HG02588 (cell line): ENCODE data around the gene KMT2C.
"Not testable (repeated sequence)": the region's sequence is repeated elsewhere in the genome, so short reads cannot be mapped to it uniquely, and the experiment has no call there.

Experiments used
- ATAC-seq: cut with Tn5 transposase; IDR thresholded peaks from one replicate; pipeline ENCODE4 v1.9.1; 2021; ENCODE audit warnings: mild to moderate bottlenecking, moderate library complexity; ENCODE audit not compliant: unreplicated experiment

KMT2C gene

DNA sequence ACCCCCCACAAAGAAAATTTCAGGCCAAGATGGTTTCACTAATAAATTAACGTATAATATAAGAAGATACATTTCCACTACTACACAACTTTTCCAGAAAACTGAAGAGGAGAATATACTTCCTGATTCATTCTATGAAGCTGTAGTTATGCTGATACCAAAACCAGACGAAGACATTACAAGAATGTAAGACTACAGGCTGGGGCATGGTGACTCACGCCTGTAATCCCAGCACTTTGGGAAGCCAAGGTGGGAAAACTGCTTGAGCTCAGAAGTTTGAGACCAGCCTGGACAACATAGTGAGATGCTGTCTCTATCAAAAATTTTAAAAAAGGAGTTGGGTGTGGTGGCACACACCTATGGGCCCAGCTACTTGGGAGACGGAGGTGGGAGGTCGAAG, 201.4 kb downstream of the KMT2C start:
- ATAC-seq = not testable (repeated sequence)

DNA sequence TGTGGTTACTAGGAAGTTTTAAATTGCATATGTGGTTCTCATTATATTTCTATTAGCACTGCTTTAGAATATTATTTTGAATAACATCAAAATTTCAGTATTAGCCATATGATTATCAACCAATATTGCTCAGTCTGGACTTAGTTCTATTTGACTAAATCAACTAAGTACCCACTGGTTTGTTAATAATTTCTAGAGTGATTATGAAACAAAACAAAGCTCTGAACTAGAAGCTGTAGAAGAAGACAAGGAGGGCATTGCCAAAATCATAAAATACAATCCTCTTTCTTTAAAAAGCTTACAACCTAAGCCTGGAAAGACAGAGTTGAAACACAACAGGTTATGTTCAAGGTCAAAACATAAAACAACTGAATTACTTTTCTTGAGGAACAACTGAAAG, 204.7 kb downstream of the KMT2C start:
- no peak for ATAC-seq

DNA sequence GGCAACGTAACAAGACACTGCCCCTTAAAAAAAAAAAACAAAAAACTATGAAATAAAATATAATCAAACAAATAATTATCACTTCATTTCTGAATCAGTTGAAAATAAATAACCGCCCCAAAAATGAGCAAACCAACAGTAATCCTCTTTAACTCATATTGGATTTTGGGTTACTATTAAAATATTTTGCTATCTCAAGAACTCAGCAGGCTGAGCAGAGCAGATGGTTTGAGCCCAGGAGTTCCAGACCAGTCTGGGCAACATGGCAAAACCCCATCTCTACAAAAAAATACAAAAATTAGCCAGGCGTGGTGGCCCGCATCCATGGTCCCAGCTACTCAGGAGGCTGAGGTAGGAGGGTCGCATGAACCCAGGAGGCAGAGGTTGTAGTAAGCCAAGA, 216.2 kb downstream of the KMT2C start:
- not testable (repeated sequence) for ATAC-seq

DNA sequence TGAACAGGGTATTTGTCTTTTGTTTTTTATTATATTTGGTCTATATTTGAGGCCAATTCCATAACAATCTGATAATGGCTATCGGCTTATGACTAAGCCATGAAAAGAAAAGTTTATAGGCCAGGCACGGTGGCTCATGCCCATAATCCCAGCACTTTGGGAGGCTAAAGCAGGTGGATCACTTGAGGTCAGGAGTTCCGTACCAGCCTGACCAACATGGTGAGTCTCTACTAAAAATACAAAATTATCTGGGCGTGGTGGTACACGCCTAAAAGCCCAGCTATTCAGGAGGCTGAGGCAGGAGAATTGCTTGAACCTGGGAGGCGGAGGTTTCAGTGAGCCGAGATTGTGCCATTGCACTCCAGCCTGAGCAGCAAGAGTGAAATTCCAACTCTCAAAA, 227.0 kb downstream of the KMT2C start:
- ATAC-seq = not testable (repeated sequence)

DNA sequence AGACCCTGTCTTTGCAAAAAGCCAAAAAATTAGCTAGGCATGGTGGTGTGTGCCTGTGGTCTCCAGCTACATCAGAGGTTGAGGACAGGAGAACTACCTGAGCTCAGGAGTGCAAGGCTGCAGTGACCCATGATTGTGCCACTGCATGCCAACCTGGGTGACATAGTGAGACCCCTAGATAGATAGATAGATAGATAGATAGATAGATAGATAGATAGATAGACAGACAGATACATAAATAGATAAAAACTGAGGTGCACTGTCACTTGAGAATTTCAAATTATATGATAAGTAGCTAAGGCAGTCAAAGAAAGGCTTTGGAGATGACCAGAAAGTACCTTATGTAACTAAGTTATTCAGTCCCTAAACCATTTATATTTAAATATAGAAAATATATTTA, 231.4 kb downstream of the KMT2C start:
- not testable (repeated sequence) for ATAC-seq

DNA sequence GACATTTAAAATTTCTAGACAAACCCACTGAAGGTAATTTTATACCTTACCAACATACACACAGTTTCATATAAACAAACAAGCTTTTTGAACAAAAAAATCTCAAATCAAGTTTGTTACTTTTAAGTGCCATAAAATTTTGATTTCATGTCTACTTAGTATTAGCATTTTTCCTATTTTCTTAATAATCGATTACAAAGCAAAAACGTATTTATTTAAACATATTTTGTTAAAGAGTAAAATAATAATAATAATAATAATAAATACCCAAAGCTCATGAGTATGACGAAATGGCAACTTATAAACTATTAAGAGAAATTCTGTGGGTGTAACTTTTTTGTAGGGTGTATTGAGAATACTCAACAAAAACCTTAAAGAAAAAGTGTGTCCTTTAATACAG, 232.7 kb downstream of the KMT2C start:
- no peak for ATAC-seq

DNA sequence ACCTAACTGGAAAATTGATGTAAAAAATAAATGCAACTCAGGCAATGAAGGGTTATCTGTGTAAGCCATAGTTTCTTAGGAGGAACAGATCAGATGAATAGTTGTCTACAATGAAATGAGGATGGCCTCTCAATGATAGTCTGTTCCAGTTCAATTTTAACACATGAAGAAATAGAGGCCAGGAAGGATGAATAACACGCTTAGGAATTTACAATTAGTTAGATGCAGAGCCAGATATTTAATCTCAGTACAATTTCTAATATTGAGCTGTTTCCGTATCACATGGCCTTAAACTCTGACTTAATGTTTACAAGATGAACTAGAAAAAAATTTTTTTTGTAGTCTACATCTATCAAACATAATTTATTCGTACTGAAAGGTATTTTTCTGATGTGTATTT, 233.7 kb downstream of the KMT2C start:
- ATAC-seq = no peak

DNA sequence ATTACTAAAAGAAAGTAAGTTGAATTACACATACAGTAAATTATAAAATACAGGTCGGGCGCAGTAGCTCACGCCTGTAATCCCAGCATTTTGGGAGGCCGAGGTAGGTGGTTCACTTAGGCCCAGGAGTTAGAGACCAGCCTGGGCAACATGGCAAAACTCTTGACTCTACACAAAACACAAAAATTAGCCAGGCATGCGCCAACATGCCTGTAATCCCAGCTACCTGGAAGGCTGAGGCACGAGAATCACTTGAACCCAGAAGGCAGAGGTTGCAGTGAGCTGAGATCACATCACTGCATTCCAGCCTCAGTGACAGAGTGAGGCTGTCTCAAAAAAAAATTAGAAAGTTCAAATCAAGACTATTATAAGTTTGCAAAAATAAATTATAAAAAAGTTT, 235.4 kb downstream of the KMT2C start:
- ATAC-seq = no peak

DNA sequence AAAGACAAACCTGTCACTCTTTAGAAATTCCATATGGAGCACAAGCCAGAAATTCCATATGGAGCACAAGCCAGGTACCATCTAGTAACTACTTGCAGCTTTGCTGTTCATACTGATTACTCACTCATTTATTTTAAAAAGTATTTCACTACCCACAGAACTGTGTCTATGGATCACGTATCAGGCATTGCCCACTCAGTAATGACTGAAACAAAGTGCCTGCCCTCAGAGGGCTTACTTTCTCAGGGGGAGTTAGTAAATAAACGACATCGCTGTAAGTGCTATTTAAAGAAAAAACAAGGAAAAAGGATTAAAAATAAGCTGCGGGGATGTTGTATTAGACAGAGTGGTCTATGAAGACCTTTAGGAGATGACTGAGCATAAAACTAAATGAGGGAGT, 239.4 kb downstream of the KMT2C start:
- ATAC-seq = no peak

DNA sequence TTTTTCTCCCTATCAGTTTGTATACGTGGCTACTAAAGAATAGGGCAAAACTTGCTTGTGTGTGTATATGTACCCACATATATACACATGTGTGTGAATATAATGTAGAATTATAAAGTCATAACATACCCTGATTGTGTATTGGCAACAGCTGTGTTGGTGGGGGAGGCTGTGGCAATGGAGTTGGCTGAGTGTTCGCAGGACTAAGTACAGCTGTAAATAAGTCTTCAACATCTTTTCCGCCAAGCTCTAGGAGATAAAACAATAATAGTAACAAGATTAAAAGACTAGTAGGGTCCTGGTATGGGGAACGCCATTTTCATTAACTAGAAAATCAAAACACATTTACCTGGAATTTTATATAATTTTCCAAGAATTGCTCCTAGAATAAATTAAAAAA, 241.9 kb downstream of the KMT2C start:
- ATAC-seq = no peak

DNA sequence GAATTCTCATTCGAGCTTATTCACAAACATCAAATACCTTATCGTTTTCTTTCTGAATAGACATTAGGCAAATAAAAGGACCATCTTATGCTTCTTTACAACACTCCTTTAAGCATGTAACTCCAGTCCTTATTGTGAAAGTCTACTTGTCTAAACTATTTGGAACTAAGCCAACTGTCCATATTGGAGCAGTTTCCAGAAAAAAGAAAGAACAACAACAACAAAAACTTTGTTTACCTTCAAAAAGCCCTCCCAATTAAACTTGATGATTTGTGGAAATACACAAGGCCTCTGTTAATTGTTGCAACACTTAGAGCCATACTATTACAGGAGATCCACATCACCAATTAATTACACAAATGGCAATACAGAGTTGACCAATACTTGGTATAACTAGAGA, 246.7 kb downstream of the KMT2C start:
- no peak for ATAC-seq

DNA sequence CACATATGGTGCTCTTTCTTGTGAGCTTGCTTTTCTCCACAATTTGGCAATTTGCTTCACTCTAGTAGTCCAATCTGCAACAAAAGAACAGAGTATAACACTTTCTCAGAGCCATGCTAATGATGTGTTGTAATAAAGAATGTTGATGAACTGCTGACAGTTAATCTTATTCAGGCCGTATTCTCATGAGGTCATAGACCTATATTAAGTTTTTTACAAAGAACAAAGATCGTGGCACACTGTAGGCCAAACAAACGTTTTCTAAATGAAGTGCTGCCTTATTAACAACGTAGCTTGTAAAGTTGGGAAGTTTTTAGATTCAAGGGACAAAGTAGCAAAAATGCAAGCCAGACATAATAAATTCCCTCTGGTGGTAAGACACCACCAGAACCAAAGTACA, 250.2 kb downstream of the KMT2C start:
- no peak for ATAC-seq

DNA sequence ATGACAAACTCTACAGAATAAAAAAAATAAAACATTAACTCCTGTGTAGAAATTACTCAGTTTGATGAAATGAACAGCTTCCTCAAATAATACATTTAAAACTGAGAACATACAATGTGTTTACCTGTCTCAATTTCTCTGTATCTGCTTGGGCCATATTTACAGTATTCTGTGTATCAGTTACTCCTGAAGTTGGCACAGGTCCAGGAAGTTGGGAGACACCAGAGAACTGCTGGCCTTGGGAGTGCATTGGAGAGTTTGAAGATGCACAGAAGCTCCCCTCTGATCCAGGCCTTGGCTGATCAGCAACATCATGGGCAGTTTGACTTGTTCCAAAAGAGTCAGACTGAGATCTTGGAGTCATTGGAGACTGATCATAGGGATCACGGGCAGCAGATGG, 255.2 kb downstream of the KMT2C start:
- ATAC-seq = no peak

DNA sequence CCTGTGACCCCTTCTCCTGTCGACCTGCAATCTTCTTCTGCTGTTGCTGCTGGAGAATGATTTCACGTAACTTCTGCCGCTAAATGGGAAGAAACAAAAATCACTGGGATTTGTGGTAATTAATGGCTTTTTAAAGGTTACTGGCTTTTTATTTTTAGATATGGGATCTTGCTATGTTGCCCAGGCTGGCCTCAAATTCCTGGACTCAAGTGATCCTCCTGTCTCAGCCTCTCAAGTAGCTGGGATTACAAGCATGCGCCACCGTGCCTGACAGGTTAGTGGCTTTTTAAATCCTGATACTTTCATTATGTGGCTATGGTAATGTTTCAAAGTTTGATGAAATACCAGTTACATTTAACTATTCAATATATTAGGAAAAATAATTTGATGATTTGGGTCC, 255.8 kb downstream of the KMT2C start:
- ATAC-seq = no peak

DNA sequence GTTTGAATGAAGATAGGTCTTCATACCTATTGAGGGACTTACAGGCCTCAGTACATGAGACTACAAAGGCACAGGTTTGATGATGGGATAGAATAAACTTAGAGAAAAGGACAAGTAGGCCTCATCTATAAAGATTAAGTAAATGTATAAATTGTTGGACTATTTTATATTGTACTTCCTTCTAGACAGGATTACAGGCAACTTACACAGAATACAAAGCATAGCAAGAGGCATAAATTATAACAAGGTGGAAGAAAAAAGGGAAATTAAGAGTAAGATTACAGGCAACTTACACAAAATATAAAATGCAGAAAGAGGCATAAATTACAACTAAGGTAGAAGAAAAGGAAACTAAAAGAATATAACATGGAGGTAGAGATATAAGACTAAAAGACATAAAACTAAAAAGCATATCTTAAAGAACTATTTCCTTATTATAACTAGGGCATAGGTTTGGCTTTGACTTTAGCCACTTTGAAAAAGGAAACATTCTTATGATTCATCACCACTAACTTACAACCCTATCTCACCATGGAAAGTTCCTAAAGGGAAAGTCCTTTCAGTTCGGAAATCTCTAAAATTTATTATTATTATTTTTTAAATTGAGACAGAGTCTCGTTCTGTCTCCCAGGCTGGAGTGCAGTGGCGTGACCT, 257.3 kb downstream of the KMT2C start:
- no peak for ATAC-seq

DNA sequence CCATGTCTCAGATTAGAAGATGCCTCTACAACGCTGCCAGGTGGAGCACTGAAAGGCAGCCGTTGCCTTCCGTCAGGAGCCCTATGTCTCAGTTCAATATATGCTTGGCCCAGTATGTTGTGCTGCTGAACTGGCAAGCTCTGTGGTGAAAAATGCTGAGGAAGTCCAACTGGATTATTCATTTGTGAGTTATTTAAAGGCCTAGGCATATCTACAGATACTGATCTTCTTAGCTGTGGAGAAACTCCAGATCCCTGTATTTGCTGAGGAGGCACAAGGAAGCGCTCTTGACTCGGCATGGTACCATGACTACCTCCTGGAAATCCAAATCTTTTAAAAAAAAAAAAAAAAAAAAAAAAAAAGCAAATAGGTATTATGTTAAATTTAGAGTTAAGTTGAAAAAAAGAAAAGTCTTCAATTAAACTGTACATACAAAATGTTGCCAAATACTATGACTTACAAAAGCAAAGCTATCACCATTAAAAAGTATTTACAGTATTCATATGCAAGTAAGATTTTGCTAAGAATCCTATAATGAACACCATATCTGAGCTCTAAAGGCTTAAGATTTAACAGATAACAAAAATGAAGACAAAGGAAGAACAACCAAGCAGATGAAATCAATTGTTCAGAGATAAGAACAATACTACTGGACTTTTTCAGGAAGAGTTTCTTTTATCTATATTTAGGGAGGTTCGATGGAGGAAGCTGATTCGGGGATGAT, 258.0 kb downstream of the KMT2C start:
- ATAC-seq = no peak

DNA sequence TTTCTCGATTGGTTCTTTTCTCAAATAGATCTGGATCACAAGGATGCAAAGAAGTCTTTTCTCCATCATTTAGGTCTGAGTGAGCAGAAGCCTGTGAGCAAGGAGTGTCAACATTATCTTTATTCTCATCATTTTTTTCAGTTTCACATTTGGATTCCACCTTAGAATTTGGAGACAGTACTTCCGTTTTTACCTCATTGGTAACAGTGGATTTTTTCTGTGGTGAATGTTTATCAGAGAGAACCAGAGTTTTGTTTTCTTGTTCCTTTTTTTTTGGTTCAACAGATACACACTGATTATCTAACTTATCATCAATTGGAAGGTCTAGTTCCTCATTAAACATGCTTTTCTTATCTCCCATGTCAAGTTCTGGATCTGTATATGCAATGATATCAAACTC, 259.0 kb downstream of the KMT2C start:
- peak; percentile 66 for ATAC-seq

DNA sequence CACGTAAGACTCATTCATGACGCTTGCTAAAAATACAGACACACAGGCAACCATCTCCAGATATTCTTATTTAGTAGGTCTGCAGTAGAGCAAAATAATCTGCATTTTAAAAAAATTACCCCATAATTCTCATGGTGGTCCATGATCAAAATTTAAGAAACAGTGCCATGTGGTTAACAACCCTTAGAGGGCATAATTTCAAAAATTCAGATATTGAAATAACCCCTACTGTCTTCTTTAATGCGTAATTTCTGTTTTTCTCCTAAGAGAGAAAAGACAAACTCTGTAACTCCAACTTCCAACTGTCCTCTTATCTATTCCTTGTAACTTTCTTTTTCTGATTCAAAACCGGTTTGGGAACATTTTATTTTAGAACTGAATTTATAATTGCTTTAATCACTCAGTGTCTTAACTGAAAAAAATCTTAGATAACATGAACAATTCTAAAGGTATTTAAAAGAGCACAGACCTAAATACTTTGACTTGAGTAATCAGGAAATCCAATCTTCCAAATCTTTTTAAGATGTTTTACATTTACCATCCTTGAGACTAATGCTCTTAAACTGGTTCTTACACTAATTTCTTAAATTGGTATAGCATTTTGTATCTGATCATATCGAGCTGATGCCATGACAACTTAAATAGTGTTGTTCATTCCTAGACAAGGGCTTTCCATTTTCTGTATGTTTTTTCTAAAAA, 262.3 kb downstream of the KMT2C start:
- no peak for ATAC-seq

DNA sequence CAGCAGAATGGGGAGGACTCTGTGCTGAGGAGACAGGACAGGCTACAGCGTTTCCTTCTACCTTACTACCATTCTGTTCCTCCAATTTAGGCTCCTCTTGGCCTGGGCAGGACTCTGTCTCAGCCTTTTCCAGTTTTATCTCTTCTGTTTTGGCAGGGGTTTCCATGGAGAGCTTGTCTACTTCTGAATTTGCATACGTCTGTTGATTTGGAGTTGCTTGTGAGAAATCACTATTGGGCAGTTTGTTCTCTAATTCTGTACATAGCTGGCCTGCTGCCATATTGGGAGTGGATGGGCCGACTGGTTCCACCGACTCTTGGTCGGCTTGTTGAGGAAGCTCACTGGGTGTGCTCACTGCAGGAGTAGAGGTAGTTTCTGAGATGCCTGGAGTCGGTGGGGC, 273.5 kb downstream of the KMT2C start:
- no peak for ATAC-seq

DNA sequence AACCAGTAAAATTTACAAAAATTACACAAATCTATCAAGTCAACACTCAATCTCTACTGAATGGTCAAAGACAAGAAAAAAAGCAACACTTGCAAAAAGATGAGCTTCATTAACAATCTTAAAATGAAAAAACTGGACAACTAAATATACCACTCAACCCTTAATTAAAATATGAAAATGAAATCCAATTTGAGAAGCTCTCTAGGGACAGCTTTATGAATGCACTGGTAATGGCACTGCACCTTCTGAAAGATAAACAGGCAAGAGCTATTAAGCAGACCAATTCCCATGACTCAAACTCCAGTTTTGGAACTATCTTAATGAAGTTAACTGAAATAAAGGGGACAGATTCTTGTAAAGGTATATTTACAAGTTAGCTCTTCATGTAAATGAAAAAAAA, 274.6 kb downstream of the KMT2C start:
- no peak for ATAC-seq

DNA sequence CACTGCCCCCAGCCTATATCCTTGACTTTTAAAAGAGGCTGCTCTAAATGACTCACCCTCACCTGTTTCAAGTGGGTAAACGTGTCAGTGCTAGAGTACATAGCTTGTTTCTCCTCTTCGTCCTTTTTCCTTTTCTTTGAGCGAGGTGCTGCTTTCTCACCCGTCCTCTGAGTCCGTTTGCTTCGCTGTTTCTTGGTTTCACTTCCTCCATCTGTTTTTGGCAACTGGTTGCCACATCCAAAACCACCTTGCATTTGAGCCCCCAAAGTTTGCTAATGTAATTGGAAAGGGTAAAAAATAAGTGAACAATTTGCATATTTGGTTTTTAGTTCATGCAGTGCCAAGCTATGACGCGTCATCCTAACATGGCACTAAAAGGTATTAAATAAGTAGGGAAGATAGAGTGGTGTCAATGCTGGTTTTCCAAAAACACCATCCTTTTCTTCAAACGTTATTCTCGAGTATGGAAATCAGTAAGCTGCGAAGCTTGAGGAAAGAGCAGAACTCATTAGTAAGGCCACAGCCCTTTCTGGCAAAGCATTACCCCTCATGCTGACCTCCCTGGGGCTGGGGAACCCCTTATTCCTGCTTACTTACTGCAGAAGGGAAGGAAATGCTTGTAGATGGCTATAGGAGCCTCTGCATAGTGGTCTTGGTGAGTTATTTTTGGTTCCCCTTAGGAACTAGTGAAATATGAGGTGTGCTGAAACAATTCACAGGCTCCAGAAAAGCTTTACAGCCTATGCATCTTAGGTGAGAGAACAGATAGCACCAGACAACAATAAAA, 276.8 kb downstream of the KMT2C start:
- peak; percentile 88 for ATAC-seq
